HCT116 (cell line): ENCODE data around the gene UCK1.

Experiments
- ELF1 ChIP-seq: IDR thresholded peaks from 2 replicates; pipeline ENCODE4 v1.6.1; 2012; ENCODE audit warnings: low read depth, borderline replicate concordance
- EZH2 ChIP-seq: fragments of 200-600 bp; sonication (generic); IDR thresholded peaks from 2 replicates; pipeline ENCODE4 v1.6.1; 2017; ENCODE audit warnings: antibody characterized with exemption, mixed run types
- POLR2A ChIP-seq: IDR thresholded peaks from 2 replicates; pipeline ENCODE4 v1.7.0; 2011; ENCODE audit warnings: borderline replicate concordance; ENCODE audit not compliant: insufficient read depth, insufficient read length; ENCODE audit errors: extremely low read depth
- SIN3A ChIP-seq: IDR thresholded peaks from 2 replicates; pipeline ENCODE4 v1.6.1; 2012; ENCODE audit warnings: low read depth
- TF ChIP-seq, protein P1 (sequence below), 3 experiments: fragments of 200-600 bp in 1 of 3; sonication (generic) in 1 of 3; IDR thresholded peaks in 2 of 3; conservative IDR thresholded peaks in 1 of 3; 2 replicates each; pipeline ENCODE4 v1.5.1; 2012 to 2017; ENCODE audit warnings: low read depth in 2 of 3, low read length in 2 of 3, antibody characterized with exemption in 1 of 3, borderline replicate concordance in 1 of 3, control low read depth in 1 of 3, mild to moderate bottlenecking in 1 of 3, mixed read lengths in 1 of 3, mixed run types in 1 of 3, moderate library complexity in 1 of 3; ENCODE audit not compliant: insufficient read depth in 1 of 3
- TF ChIP-seq, protein P2 (sequence below): IDR thresholded peaks from 2 replicates; pipeline ENCODE4 v1.6.1; 2012

DNA sequence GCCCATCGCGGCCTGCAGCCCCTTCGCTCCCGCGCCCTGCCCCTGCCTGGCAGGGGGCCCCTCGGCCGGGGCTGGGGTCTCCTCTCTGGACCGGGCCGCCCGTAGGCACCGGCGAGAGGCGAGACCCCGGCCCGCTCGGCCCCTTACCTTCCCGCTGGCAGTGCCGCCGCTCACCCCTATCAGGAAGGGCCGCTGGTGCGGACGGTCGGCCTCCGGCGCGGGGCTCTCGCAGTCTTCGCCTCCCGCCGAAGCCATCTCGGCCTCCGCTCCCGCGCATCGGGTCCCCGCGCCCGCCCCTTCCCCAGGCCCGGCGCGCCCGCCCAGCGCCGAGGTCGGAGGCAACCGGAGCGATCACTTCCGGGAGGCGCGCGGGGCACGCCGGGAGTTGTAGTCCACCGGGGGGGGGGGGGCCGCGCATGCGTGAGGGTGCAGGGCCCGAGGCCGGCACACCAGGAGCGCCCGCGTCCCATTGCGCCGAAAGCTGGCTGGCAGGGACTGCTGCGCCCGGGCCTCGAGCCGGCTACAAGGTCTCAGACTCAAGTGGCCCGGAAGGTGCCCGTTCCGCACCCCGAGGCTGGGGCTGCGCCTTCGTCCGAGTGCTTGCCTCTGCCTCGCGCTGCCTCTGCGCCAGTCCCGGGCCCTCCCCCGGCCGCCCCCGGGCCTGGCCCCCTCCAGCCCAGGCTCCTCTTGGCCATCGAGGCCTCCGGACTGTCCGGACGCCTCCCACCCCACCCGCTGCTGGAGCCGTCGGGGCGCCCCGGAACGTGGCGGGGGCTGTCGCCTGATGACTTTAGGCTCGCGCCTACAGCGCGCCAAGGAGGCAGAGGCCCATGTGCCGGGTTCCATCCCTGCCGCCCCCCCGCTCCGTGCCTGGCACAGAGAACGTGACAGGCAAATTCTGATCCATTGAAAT lies at the start of gene UCK1:
- TF ChIP-seq EZH2 (no peak), SIN3A (no peak), ELF1 (no peak), POLR2A (no peak)
- TF ChIP-seq, protein P1, sequence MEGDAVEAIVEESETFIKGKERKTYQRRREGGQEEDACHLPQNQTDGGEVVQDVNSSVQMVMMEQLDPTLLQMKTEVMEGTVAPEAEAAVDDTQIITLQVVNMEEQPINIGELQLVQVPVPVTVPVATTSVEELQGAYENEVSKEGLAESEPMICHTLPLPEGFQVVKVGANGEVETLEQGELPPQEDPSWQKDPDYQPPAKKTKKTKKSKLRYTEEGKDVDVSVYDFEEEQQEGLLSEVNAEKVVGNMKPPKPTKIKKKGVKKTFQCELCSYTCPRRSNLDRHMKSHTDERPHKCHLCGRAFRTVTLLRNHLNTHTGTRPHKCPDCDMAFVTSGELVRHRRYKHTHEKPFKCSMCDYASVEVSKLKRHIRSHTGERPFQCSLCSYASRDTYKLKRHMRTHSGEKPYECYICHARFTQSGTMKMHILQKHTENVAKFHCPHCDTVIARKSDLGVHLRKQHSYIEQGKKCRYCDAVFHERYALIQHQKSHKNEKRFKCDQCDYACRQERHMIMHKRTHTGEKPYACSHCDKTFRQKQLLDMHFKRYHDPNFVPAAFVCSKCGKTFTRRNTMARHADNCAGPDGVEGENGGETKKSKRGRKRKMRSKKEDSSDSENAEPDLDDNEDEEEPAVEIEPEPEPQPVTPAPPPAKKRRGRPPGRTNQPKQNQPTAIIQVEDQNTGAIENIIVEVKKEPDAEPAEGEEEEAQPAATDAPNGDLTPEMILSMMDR (IDR thresholded peaks at IDR 0.05 in 2 of 3, conservative IDR thresholded peaks at IDR 0.05 in 1 of 3; ENCODE audit: borderline replicate concordance in 1 of 3, insufficient read depth in 1 of 3, low read depth in 2 of 3, low read length in 2 of 3): no peak
- TF ChIP-seq, protein P2, sequence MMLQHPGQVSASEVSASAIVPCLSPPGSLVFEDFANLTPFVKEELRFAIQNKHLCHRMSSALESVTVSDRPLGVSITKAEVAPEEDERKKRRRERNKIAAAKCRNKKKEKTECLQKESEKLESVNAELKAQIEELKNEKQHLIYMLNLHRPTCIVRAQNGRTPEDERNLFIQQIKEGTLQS: no peak
